Measurements from ENCODE around the gene RPS6KL1.

Gene RPS6KL1

GRCh38 chr14:74904635-74905503 lies 18.2 kb downstream of the RPS6KL1 start:
- Histone ChIP-seq H3K27me3 (ENCODE audit: control insufficient read depth, insufficient read depth, low read length) (no peaks in the 10 kb centered on the region), H3K36me3 (ENCODE audit: control insufficient read depth, insufficient read depth, low read length) (no peaks in the 10 kb centered on the region), H3K9me3 (ENCODE audit: control insufficient read depth, low read length) (no peaks in the 10 kb centered on the region), H3K4me3 (ENCODE audit: low read depth, low read length) (no peak overlapping the region), H3K27ac (no peak overlapping the region), H3K79me2 (no peaks in the 10 kb centered on the region), H3K9ac (no peak overlapping the region), H3K4me1 (peaks cover 4% of the 10 kb centered on the region), H2AFZ (no peak overlapping the region), H3K4me2 (ENCODE audit: low read length) (no peak overlapping the region)
- TF ChIP-seq CTCF (IDR thresholded peaks at IDR 0.05): no peak

GRCh38 chr14:74902941-74903705 lies 19.9 kb downstream of the RPS6KL1 start:
- TF ChIP-seq CTCF (IDR thresholded peaks at IDR 0.05): no peak
- no peaks in the 10 kb centered on the region for H3K79me2 ChIP-seq
- no peaks in the 10 kb centered on the region for H3K36me3 ChIP-seq (ENCODE audit: control insufficient read depth, insufficient read depth, low read length)
- no peak overlapping the region for H3K4me3 ChIP-seq (ENCODE audit: low read depth, low read length)
- no peak overlapping the region for H3K27ac ChIP-seq
- H3K9ac ChIP-seq: no peak overlapping the region
- peaks cover 4% of the 10 kb centered on the region for H3K4me1 ChIP-seq
- no peaks in the 10 kb centered on the region for H3K9me3 ChIP-seq (ENCODE audit: control insufficient read depth, low read length)
- H3K27me3 ChIP-seq (ENCODE audit: control insufficient read depth, insufficient read depth, low read length): no peaks in the 10 kb centered on the region
- no peak overlapping the region for H2AFZ ChIP-seq
- H3K4me2 ChIP-seq (ENCODE audit: low read length): no peak overlapping the region

DNA sequence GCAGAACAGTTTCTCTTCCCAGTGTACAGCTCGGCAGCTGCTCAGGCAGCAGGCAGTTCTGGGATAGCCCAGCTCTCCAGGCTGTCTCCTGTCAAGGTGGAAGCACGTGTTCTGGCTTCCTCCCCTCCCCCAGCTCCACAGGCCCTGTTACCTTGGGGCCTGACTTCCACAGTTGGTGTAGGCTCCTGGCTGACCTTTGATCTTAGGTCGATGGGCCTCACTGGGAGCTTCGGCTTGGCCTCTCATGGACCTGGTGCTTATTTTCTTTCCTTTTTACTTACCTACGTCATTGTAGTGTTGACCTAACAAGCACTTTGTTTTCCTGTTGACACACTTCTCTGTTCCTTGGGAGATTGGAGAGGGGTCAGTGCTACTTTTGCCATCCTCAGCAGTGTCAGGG lies 24.4 kb downstream of the RPS6KL1 start:
- Histone ChIP-seq H2AFZ (no peak overlapping the region), H3K4me1 (no peaks in the 10 kb centered on the region), H3K4me2 (ENCODE audit: low read length) (no peak overlapping the region), H3K27me3 (ENCODE audit: control insufficient read depth, insufficient read depth, low read length) (no peaks in the 10 kb centered on the region), H3K9ac (no peak overlapping the region), H3K27ac (no peak overlapping the region), H3K9me3 (ENCODE audit: control insufficient read depth, low read length) (no peaks in the 10 kb centered on the region), H3K79me2 (no peaks in the 10 kb centered on the region), H3K36me3 (ENCODE audit: control insufficient read depth, insufficient read depth, low read length) (no peaks in the 10 kb centered on the region), H3K4me3 (ENCODE audit: low read depth, low read length) (no peak overlapping the region)
- no peak for TF ChIP-seq CTCF (IDR thresholded peaks at IDR 0.05)

GRCh38 chr14:74898083-74898482 lies 25.0 kb downstream of the RPS6KL1 start:
- Histone ChIP-seq H3K36me3 (ENCODE audit: control insufficient read depth, insufficient read depth, low read length) (no peaks in the 10 kb centered on the region), H3K27me3 (ENCODE audit: control insufficient read depth, insufficient read depth, low read length) (no peaks in the 10 kb centered on the region), H3K27ac (no peak overlapping the region), H3K9ac (no peak overlapping the region), H3K4me3 (ENCODE audit: low read depth, low read length) (no peak overlapping the region), H3K4me2 (ENCODE audit: low read length) (no peak overlapping the region), H3K9me3 (ENCODE audit: control insufficient read depth, low read length) (no peaks in the 10 kb centered on the region), H3K4me1 (no peaks in the 10 kb centered on the region), H2AFZ (no peak overlapping the region), H3K79me2 (no peaks in the 10 kb centered on the region)
- TF ChIP-seq CTCF (IDR thresholded peaks at IDR 0.05): no peak
